ENCODE results near the gene RBP3. TPM values are rescaled to one million over a fixed set of nuclear protein-coding genes. Genes with fewer than 3 reads are reported as not detected.
A peak's percentile ranks its signal among the peaks of the same experiment; 100 is the strongest.

Gene RBP3
- total RNA-seq, 1 experiment from 2014 or later: not detected

DNA sequence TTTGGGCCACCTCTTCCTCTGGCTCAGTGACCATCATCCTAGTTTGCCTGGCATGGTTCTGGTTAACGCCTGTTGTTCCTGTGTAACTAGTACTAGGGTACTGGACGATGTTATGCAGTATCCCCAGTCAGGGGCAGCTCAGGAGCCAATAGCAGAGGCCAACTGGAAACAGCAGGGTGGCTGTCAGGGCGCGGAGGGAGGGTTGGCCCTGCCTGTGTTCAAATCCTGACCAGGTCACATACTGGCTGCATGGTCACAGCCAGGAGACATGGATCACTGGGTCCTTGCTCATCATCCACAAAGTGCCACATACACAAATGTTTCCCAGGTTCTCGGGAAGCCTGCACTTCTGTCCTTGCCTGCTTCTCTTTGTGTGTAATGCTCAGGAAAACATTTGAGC is 12.3 kb upstream of the RBP3 start:
- no peak for DNase-seq
- H3K79me2 ChIP-seq (ENCODE audit: low read length): no peaks in the 10 kb centered on the region
- H3K27me3 ChIP-seq (ENCODE audit: low read length): no peaks in the 10 kb centered on the region
- H3K9ac ChIP-seq (ENCODE audit: low read length): no peak overlapping the region
- no peaks in the 10 kb centered on the region for H3K36me3 ChIP-seq (ENCODE audit: insufficient read depth, low read length)
- H2AFZ ChIP-seq (ENCODE audit: low read length): no peak overlapping the region
- H3K9me3 ChIP-seq (ENCODE audit: low read length): no peaks in the 10 kb centered on the region
- no peak overlapping the region for H3K4me3 ChIP-seq (ENCODE audit: low read length)
- H3K27ac ChIP-seq (ENCODE audit: low read length): no peak overlapping the region
- H3K4me2 ChIP-seq (ENCODE audit: low read depth, low read length, poor library complexity, severe bottlenecking): no peak overlapping the region
- no peaks in the 10 kb centered on the region for H3K9me2 ChIP-seq (replicated peaks; ENCODE audit: insufficient read depth, low read length)
- no peaks in the 10 kb centered on the region for H4K20me1 ChIP-seq (ENCODE audit: insufficient read depth, low read depth, low read length)
- H3K4me1 ChIP-seq (ENCODE audit: low read length): peaks cover 4% of the 10 kb centered on the region; the same call in 1 of the 2 replicates

GRCh38 chr10:47336387-47337134 is 11.6 kb upstream of the RBP3 start:
- Histone ChIP-seq H3K27ac (ENCODE audit: low read length) (no peak overlapping the region), H3K4me2 (ENCODE audit: low read depth, low read length, poor library complexity, severe bottlenecking) (no peak overlapping the region), H3K36me3 (ENCODE audit: insufficient read depth, low read length) (no peaks in the 10 kb centered on the region), H4K20me1 (ENCODE audit: insufficient read depth, low read depth, low read length) (no peaks in the 10 kb centered on the region), H3K4me1 (ENCODE audit: low read length) (peaks cover 4% of the 10 kb centered on the region; the same call in 1 of the 2 replicates), H2AFZ (ENCODE audit: low read length) (no peak overlapping the region), H3K9me2 (replicated peaks; ENCODE audit: insufficient read depth, low read length) (no peaks in the 10 kb centered on the region), H3K79me2 (ENCODE audit: low read length) (no peaks in the 10 kb centered on the region), H3K27me3 (ENCODE audit: low read length) (no peaks in the 10 kb centered on the region), H3K4me3 (ENCODE audit: low read length) (no peak overlapping the region), H3K9me3 (ENCODE audit: low read length) (no peaks in the 10 kb centered on the region), H3K9ac (ENCODE audit: low read length) (no peak overlapping the region)
- DNase-seq: no peak

- Histone ChIP-seq H3K27me3 (ENCODE audit: low read length) (no peaks in the 10 kb centered on the region), H3K9me2 (replicated peaks; ENCODE audit: insufficient read depth, low read length) (no peaks in the 10 kb centered on the region), H3K36me3 (ENCODE audit: insufficient read depth, low read length) (no peaks in the 10 kb centered on the region), H3K9me3 (ENCODE audit: low read length) (no peaks in the 10 kb centered on the region), H3K9ac (ENCODE audit: low read length) (no peak overlapping the region), H4K20me1 (ENCODE audit: insufficient read depth, low read depth, low read length) (no peaks in the 10 kb centered on the region), H2AFZ (ENCODE audit: low read length) (no peak overlapping the region), H3K79me2 (ENCODE audit: low read length) (no peaks in the 10 kb centered on the region), H3K4me3 (ENCODE audit: low read length) (no peak overlapping the region), H3K27ac (ENCODE audit: low read length) (no peak overlapping the region), H3K4me2 (ENCODE audit: low read depth, low read length, poor library complexity, severe bottlenecking) (no peak overlapping the region), H3K4me1 (ENCODE audit: low read length) (peaks cover 4% of the 10 kb centered on the region; the same call in 1 of the 2 replicates)
- no peak for DNase-seq
Measured at GRCh38 chr10:47337310-47337709, 10.9 kb upstream of the RBP3 start.

GRCh38 chr10:47339186-47339735 is 8.9 kb upstream of the RBP3 start:
- H3K27ac ChIP-seq (ENCODE audit: low read length): no peak overlapping the region
- H3K79me2 ChIP-seq (ENCODE audit: low read length): no peaks in the 10 kb centered on the region
- no peak overlapping the region for H3K4me3 ChIP-seq (ENCODE audit: low read length)
- no peaks in the 10 kb centered on the region for H3K9me2 ChIP-seq (replicated peaks; ENCODE audit: insufficient read depth, low read length)
- H3K9me3 ChIP-seq (ENCODE audit: low read length): no peaks in the 10 kb centered on the region
- no peaks in the 10 kb centered on the region for H4K20me1 ChIP-seq (ENCODE audit: insufficient read depth, low read depth, low read length)
- no peak for DNase-seq
- no peaks in the 10 kb centered on the region for H3K36me3 ChIP-seq (ENCODE audit: insufficient read depth, low read length)
- no peak overlapping the region for H3K9ac ChIP-seq (ENCODE audit: low read length)
- no peaks in the 10 kb centered on the region for H3K27me3 ChIP-seq (ENCODE audit: low read length)
- peaks cover 4% of the 10 kb centered on the region; the same call in 1 of the 2 replicates for H3K4me1 ChIP-seq (ENCODE audit: low read length)
- H2AFZ ChIP-seq (ENCODE audit: low read length): no peak overlapping the region
- no peak overlapping the region for H3K4me2 ChIP-seq (ENCODE audit: low read depth, low read length, poor library complexity, severe bottlenecking)

GRCh38 chr10:47339759-47340607 is 8.2 kb upstream of the RBP3 start:
- H3K9ac ChIP-seq (ENCODE audit: low read length): no peak overlapping the region
- no peaks in the 10 kb centered on the region for H3K36me3 ChIP-seq (ENCODE audit: insufficient read depth, low read length)
- H3K27me3 ChIP-seq (ENCODE audit: low read length): no peaks in the 10 kb centered on the region
- H3K4me1 ChIP-seq (ENCODE audit: low read length): peaks cover 4% of the 10 kb centered on the region; the same call in 1 of the 2 replicates
- no peak for DNase-seq
- no peak overlapping the region for H3K4me2 ChIP-seq (ENCODE audit: low read depth, low read length, poor library complexity, severe bottlenecking)
- H2AFZ ChIP-seq (ENCODE audit: low read length): no peak overlapping the region
- H3K9me2 ChIP-seq (replicated peaks; ENCODE audit: insufficient read depth, low read length): no peaks in the 10 kb centered on the region
- H3K9me3 ChIP-seq (ENCODE audit: low read length): no peaks in the 10 kb centered on the region
- no peaks in the 10 kb centered on the region for H4K20me1 ChIP-seq (ENCODE audit: insufficient read depth, low read depth, low read length)
- H3K4me3 ChIP-seq (ENCODE audit: low read length): no peak overlapping the region
- no peak overlapping the region for H3K27ac ChIP-seq (ENCODE audit: low read length)
- no peaks in the 10 kb centered on the region for H3K79me2 ChIP-seq (ENCODE audit: low read length)

GRCh38 chr10:47340608-47341170 is 7.5 kb upstream of the RBP3 start:
- no peaks in the 10 kb centered on the region for H3K79me2 ChIP-seq (ENCODE audit: low read length)
- H3K27ac ChIP-seq (ENCODE audit: low read length): no peak overlapping the region
- no peaks in the 10 kb centered on the region for H3K9me3 ChIP-seq (ENCODE audit: low read length)
- peak; percentile 79 for DNase-seq
- H3K4me1 ChIP-seq (ENCODE audit: low read length): peaks cover 4% of the 10 kb centered on the region; the same call in 1 of the 2 replicates
- H2AFZ ChIP-seq (ENCODE audit: low read length): no peak overlapping the region
- no peak overlapping the region for H3K4me3 ChIP-seq (ENCODE audit: low read length)
- no peaks in the 10 kb centered on the region for H3K36me3 ChIP-seq (ENCODE audit: insufficient read depth, low read length)
- H3K9me2 ChIP-seq (replicated peaks; ENCODE audit: insufficient read depth, low read length): no peaks in the 10 kb centered on the region
- no peaks in the 10 kb centered on the region for H3K27me3 ChIP-seq (ENCODE audit: low read length)
- H4K20me1 ChIP-seq (ENCODE audit: insufficient read depth, low read depth, low read length): no peaks in the 10 kb centered on the region
- H3K9ac ChIP-seq (ENCODE audit: low read length): no peak overlapping the region
- no peak overlapping the region for H3K4me2 ChIP-seq (ENCODE audit: low read depth, low read length, poor library complexity, severe bottlenecking)

DNA sequence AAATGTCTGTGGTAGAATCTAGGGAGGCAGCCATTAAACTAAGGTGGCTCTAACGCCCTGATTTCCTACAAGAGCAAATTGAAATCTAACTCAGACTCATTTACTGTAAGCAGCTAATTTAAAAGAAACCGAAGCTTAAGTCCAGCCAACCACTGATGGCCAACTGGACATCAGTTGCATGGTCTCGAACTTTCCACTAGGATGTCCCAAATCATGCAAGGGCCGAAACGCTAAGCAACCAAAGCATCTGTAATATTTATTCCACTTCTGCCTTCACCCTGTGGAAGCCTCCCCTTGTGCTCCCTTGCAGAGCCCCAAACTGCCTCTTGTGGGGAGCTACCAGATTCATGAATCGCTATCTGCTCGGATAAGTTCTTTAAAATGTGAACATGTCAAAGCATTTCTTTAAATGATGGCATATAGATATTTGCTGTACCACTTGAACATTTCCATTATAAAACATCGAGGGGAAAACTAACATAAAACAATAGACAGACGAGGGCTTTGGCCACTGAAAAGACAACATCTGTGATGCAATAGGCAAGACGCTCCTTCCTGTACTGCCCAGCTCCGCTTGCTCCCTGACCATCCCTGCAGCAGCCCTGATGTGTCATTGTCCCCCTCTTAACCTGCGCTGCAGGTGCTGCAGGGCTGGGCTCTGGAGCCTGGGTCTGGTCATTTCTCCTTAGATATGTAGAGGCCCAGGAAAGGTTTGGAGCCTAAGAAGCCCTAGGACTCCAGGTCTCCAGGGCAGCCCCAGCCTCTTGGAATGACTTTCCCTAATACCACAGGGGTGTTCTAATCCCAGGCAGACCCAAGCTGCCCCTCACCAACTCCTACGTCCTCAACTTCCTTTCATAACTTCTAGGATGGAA is 2.9 kb upstream of the RBP3 start:
- Histone ChIP-seq H3K4me3 (ENCODE audit: low read length) (no peak overlapping the region), H3K9ac (ENCODE audit: low read length) (no peak overlapping the region), H3K9me3 (ENCODE audit: low read length) (no peaks in the 10 kb centered on the region), H3K27me3 (ENCODE audit: low read length) (no peaks in the 10 kb centered on the region), H3K4me1 (ENCODE audit: low read length) (peaks cover 2% of the 10 kb centered on the region; the same call in 1 of the 2 replicates), H3K79me2 (ENCODE audit: low read length) (no peaks in the 10 kb centered on the region), H3K36me3 (ENCODE audit: insufficient read depth, low read length) (no peaks in the 10 kb centered on the region), H2AFZ (ENCODE audit: low read length) (no peak overlapping the region), H3K27ac (ENCODE audit: low read length) (no peak overlapping the region), H4K20me1 (ENCODE audit: insufficient read depth, low read depth, low read length) (no peaks in the 10 kb centered on the region), H3K4me2 (ENCODE audit: low read depth, low read length, poor library complexity, severe bottlenecking) (no peak overlapping the region), H3K9me2 (replicated peaks; ENCODE audit: insufficient read depth, low read length) (no peaks in the 10 kb centered on the region)
- DNase-seq: no peak

All from Karpas-422 (cell line).